ENCODE data around the gene BRF1.
"Not testable (repeated sequence)": the region's sequence is repeated elsewhere in the genome, so short reads cannot be mapped to it uniquely, and the experiment has no call there.

BRF1 gene

DNA sequence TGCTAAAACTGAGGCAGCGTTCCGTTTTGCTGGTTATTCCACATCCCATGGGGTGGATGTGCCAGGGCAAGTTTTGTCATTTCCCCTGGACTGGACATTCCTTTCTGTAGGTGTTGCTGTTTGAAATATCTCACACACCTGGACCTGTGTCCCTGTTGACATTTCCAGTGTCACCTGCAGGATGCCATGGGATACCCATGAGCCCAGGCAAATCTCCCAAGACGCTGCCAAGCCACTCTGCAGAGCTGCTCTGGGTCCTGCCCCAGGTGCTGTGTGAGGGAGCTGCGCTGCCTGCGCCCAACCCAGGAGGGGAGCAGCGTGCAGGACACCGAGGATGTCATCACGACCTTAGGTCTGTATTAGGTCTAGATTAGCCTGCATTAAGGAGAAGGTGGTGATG lies 8.6 kb upstream of the BRF1 start:
- no peak overlapping the region for H3K27ac ChIP-seq
- TF ChIP-seq, protein P1, sequence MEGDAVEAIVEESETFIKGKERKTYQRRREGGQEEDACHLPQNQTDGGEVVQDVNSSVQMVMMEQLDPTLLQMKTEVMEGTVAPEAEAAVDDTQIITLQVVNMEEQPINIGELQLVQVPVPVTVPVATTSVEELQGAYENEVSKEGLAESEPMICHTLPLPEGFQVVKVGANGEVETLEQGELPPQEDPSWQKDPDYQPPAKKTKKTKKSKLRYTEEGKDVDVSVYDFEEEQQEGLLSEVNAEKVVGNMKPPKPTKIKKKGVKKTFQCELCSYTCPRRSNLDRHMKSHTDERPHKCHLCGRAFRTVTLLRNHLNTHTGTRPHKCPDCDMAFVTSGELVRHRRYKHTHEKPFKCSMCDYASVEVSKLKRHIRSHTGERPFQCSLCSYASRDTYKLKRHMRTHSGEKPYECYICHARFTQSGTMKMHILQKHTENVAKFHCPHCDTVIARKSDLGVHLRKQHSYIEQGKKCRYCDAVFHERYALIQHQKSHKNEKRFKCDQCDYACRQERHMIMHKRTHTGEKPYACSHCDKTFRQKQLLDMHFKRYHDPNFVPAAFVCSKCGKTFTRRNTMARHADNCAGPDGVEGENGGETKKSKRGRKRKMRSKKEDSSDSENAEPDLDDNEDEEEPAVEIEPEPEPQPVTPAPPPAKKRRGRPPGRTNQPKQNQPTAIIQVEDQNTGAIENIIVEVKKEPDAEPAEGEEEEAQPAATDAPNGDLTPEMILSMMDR (conservative IDR thresholded peaks at IDR 0.05; ENCODE audit: low read depth): no peak
- CTCF ChIA-PET: no interaction called here
- no peak for DNase-seq (ENCODE audit: low spot score)
- POLR2A ChIA-PET (ENCODE audit: low non-redundant PET): no interaction called here

DNA sequence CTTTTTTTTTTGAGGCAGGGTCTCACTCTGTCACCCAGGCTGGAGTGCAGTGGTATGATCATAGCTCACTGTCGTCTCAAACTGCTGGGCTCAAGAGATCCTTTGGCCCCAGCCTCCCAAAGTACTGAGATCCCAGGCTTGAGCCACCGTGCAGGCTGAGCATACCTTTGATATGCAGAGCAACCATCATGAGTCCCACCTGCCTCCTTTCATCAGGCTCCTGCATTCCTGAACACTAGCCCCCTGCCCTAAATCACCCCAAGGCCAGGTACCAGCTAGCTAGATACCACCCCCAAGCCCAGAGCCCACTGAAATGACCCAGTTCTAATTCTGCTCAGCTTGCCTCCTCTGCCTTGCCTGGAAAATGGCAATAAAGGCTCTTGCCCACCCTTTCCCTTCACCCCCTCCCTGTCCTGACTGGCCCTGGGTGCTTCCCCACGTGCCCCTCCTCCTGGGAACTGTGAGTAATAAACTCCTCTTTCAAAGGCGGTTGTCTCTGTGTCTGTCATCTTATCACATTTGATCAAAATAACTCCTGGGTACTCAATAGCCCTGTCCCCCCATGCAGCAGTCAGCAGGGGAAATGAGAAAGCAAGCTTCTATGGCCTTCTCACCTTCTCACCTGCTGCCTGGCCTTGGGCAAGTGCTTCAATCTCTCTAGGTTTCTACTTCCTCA lies 6.4 kb upstream of the BRF1 start:
- H3K27ac ChIP-seq: no peak overlapping the region
- no peak for DNase-seq (ENCODE audit: low spot score)
- TF ChIP-seq, protein P1 (conservative IDR thresholded peaks at IDR 0.05; ENCODE audit: low read depth): no peak
- ChIA-PET CTCF (interaction anchor here (0.7 kb wide), 1 partner anchor 517 kb away, joined by 4 read pairs; no protein-coding TSS in a partner anchor), POLR2A (ENCODE audit: low non-redundant PET) (no interaction called here)

DNA sequence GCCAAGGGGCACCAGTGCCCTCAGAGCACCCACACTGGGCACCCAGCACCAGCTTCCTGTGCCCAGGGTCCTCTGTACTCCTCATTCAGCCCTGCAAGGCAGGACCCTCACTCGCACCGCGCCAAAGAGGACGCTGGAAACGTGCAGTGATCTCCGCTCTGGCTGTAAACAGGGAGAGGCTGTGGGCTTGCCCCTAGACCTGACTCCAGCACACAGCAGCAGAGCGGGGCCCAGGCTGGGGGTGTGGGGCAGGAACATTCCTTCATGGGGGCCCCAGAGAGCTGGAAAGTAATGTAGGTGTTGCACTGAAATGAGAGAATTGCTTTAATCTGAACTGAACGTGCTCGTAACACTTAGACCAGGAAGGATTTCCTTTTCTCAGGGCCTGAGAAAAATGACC lies 5.0 kb upstream of the BRF1 start:
- DNase-seq (ENCODE audit: low spot score): no peak
- ChIA-PET POLR2A (ENCODE audit: low non-redundant PET) (no interaction called here), CTCF (interaction anchor here (0.5 kb wide), 1 partner anchor 554 kb away, joined by 3 read pairs; no protein-coding TSS in a partner anchor)
- TF ChIP-seq, protein P1 (conservative IDR thresholded peaks at IDR 0.05; ENCODE audit: low read depth): no peak
- no peak overlapping the region for H3K27ac ChIP-seq

DNA sequence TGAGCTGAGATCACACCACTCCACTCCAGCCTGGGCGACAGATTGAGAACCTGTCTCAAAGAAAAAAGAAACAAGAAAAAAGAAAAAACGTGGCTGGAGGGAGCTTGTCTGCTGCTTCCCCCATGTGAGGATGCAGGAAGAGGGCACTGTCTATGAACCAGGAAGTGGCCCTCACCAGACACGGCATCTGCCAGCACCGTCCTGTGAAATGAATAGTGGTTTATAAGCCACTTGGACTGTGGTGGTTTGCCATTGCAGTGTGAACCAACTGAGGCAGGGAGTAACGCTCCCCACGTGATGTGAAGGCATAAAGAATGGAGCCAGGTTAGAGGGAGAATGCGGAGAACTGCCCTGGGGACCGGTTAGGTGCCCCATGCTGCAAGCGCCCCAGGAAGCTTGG lies 4.5 kb upstream of the BRF1 start:
- no peak for DNase-seq (ENCODE audit: low spot score)
- TF ChIP-seq, protein P1 (conservative IDR thresholded peaks at IDR 0.05; ENCODE audit: low read depth): no peak
- H3K27ac ChIP-seq: no peak overlapping the region
- CTCF ChIA-PET: interaction anchor here (0.5 kb wide), 1 partner anchor 554 kb away, joined by 3 read pairs; no protein-coding TSS in a partner anchor
- POLR2A ChIA-PET (ENCODE audit: low non-redundant PET): no interaction called here

DNA sequence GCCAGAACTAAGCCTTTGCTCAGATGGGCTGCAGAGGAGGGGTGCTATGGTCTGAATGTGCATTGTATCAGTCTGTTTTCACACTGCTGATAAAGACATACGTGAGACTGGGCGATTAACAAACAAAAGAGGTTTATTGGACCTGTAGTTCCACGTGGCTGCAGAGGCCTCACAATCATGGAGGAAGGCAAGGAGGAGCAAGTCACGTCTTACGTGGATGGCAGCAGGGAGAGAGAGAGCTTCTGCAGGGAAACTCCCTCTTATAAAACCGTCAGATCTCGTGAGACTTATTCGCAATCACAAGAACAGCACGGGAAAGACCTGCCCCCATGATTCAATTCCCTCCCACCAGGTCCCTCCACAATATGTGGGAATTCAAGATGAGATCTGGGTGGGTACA lies 3.8 kb upstream of the BRF1 start:
- ChIA-PET CTCF (no interaction called here), POLR2A (ENCODE audit: low non-redundant PET) (no interaction called here)
- no peak for DNase-seq (ENCODE audit: low spot score)
- TF ChIP-seq, protein P1 (conservative IDR thresholded peaks at IDR 0.05; ENCODE audit: low read depth): no peak
- no peak overlapping the region for H3K27ac ChIP-seq

DNA sequence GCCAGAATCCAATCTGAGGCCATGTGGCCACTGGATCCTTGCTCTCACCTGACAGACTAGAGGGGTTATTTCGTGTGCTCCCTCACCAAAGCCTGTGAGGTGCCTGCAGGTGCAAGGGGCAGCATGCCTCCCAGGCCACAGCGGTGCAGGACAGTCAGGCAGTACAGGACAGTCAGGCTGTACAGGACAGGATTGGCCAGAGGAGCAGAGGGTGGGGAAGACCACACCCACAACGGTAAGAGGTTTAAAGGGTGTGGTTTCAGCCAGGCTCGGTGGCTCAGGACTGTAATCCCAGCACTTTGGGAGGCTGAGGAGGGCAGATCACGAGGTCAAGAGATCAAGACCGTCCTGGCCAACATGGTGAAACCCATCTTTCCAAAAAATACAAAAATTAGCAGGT lies 3.1 kb upstream of the BRF1 start:
- POLR2A ChIA-PET (ENCODE audit: low non-redundant PET): no interaction called here
- TF ChIP-seq, protein P1 (conservative IDR thresholded peaks at IDR 0.05; ENCODE audit: low read depth): no peak
- CTCF ChIA-PET: interaction anchor here (0.5 kb wide), 1 partner anchor 27 kb away, joined by 3 read pairs; no protein-coding TSS in a partner anchor

DNA sequence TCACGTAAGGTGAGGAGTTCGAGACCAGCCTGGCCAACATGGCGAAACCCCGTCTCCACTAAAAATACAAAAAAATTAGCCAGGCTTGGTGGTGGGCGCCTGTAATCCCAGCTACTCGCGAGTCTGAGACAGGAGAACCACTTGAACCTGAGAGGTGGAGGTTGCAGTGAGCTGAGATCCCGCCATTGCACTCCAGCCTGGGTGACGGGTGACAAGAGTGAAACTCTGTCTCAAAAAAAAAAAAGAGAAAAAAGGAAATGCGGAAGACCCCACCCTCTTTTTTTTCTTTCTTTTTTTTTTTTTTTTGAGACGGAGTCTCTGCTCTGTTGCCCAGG lies 1.1 kb upstream of the BRF1 start:
- DNase-seq (ENCODE audit: low spot score); POLR2A ChIA-PET (ENCODE audit: low non-redundant PET); CTCF ChIA-PET: not testable (repeated sequence)
- peak overlapping the region; percentile 95 for H3K27ac ChIP-seq

More for the DNA sequence above, 3.1 kb upstream of the BRF1 start:
- DNase-seq (ENCODE audit: low spot score): no peak
- H3K27ac ChIP-seq: no peak overlapping the region

Measured in RWPE1 (cell line).